Common myeloid progenitor, CD34-positive (primary cell): ENCODE measurements around the gene MAGI2.

ENCODE experiments used
- CTCF ChIA-PET: fragments of 350-600 bp; sonication (Branson Sonifier 250); formaldehyde crosslinking; loops from one replicate; lab custom pipeline; 2021; ENCODE audit warnings: antibody characterized with exemption; lab: Charles Lee
- POLR2A ChIA-PET: fragments of 350-600 bp; sonication (Branson Sonifier 250); formaldehyde crosslinking; loops from one replicate; lab custom pipeline; 2021; ENCODE audit warnings: antibody characterized with exemption; lab: Charles Lee
- DNase-seq, 3 donors: peaks; one replicate each; pipeline versions ENCODE4 v3.0.0 to v3.0.0-alpha.2; 2013
- H3K27ac ChIP-seq, 2 experiments: 1 replicate in 1 of 2; 2 replicates in 1 of 2; pipeline ENCODE4 v1.7.0; 2013; ENCODE audit warnings: inconsistent platforms in 2 of 2, low read length in 2 of 2, mild to moderate bottlenecking in 2 of 2, low read depth in 1 of 2, moderate library complexity in 1 of 2; ENCODE audit not compliant: severe bottlenecking in 2 of 2, insufficient read depth in 1 of 2, poor library complexity in 1 of 2
- H3K27me3 ChIP-seq, 5 experiments: replicated peaks in 2 of 5; 1 replicate in 3 of 5; 2 replicates in 2 of 5; pipeline versions ENCODE4 v1.6.1 to v1.7.0; 2013; ENCODE audit warnings: low read length in 4 of 5, mild to moderate bottlenecking in 2 of 5, moderate library complexity in 2 of 5, inconsistent platforms in 1 of 5; ENCODE audit not compliant: insufficient read depth in 5 of 5, control insufficient read depth in 4 of 5
- H3K36me3 ChIP-seq, 4 experiments: 1 replicate in 2 of 4; 2 replicates in 2 of 4; pipeline versions ENCODE4 v1.6.1 to v1.7.0; 2013; ENCODE audit warnings: low read length in 3 of 4, control low read depth in 1 of 4, mild to moderate bottlenecking in 1 of 4; ENCODE audit not compliant: control insufficient read depth in 4 of 4, insufficient read depth in 4 of 4
- H3K4me1 ChIP-seq, 4 experiments: 1 replicate in 3 of 4; 2 replicates in 1 of 4; pipeline versions ENCODE4 v1.6.1 to v1.7.1; 2013; ENCODE audit warnings: low read length in 3 of 4, mild to moderate bottlenecking in 3 of 4, control low read depth in 1 of 4, inconsistent platforms in 1 of 4, moderate library complexity in 1 of 4; ENCODE audit not compliant: control insufficient read depth in 4 of 4, insufficient read depth in 4 of 4; ENCODE audit errors: control extremely low read depth in 1 of 4
- H3K4me3 ChIP-seq, 7 experiments: 1 replicate in 4 of 7; 2 replicates in 3 of 7; pipeline versions ENCODE4 v1.5.1 to v1.7.0; 2013; ENCODE audit warnings: mild to moderate bottlenecking in 7 of 7, low read length in 6 of 7, moderate library complexity in 6 of 7, inconsistent platforms in 2 of 7, low read depth in 2 of 7, control low read depth in 1 of 7; ENCODE audit not compliant: insufficient read depth in 4 of 7, control insufficient read depth in 1 of 7; ENCODE audit errors: extremely low read depth in 1 of 7
- H3K9me3 ChIP-seq, 5 experiments: 1 replicate in 4 of 5; 2 replicates in 1 of 5; pipeline versions ENCODE4 v1.6.1 to v1.7.1; 2013; ENCODE audit warnings: low read length in 4 of 5, mild to moderate bottlenecking in 2 of 5, inconsistent platforms in 1 of 5, low read depth in 1 of 5, moderate library complexity in 1 of 5; ENCODE audit not compliant: control insufficient read depth in 4 of 5, insufficient read depth in 2 of 5; ENCODE audit errors: control extremely low read depth in 1 of 5
- WGBS: methylation state at CpG from one replicate; pipeline ENCODE4 v1.1.5; 2013; ENCODE audit not compliant: insufficient coverage; 5-methylcytosine and 5-hydroxymethylcytosine counted together

Gene MAGI2

GRCh38 chr7:78081888-78082287 is 1371.6 kb downstream of the MAGI2 start:
- Histone ChIP-seq H3K36me3 (no peaks in the 10 kb centered on the region), H3K4me3 (no peak overlapping the region), H3K27me3 (peaks cover 0 to 9% (median 0%) of the 10 kb centered on the region in 5 experiments), H3K27ac (no peak overlapping the region), H3K4me1 (no peaks in the 10 kb centered on the region), H3K9me3 (no peaks in the 10 kb centered on the region)
- WGBS: 92% methylated on average over 2 of the region's 4 CpGs
- CTCF ChIA-PET: no interaction called here
- POLR2A ChIA-PET: no interaction called here
- DNase-seq: no peak

GRCh38 chr7:78081344-78081743 is 1372.1 kb downstream of the MAGI2 start:
- ChIA-PET POLR2A (no interaction called here), CTCF (no interaction called here)
- 100% methylated on average over 1 of the region's 1 CpG for WGBS
- Histone ChIP-seq H3K36me3 (no peaks in the 10 kb centered on the region), H3K9me3 (no peaks in the 10 kb centered on the region), H3K4me3 (no peak overlapping the region), H3K27ac (no peak overlapping the region), H3K27me3 (peaks cover 0 to 9% (median 0%) of the 10 kb centered on the region in 5 experiments), H3K4me1 (no peaks in the 10 kb centered on the region)
- no peak for DNase-seq

GRCh38 chr7:78080811-78081210 is 1372.7 kb downstream of the MAGI2 start:
- Histone ChIP-seq H3K4me1 (no peaks in the 10 kb centered on the region), H3K36me3 (no peaks in the 10 kb centered on the region), H3K4me3 (no peak overlapping the region), H3K27ac (no peak overlapping the region), H3K9me3 (no peaks in the 10 kb centered on the region), H3K27me3 (peaks cover 0 to 9% (median 0%) of the 10 kb centered on the region in 5 experiments)
- no peak for DNase-seq
- ChIA-PET POLR2A (no interaction called here), CTCF (interaction anchor here (0.6 kb wide), 1 partner anchor 157 kb away, joined by 3 read pairs; no protein-coding TSS in a partner anchor)
- 98% methylated on average over 4 of the region's 4 CpGs for WGBS

- WGBS: 66% methylated on average over 2 of the region's 2 CpGs
- Histone ChIP-seq H3K36me3 (no peaks in the 10 kb centered on the region), H3K4me3 (no peak overlapping the region), H3K9me3 (no peaks in the 10 kb centered on the region), H3K27me3 (peaks cover 0 to 9% (median 0%) of the 10 kb centered on the region in 5 experiments), H3K27ac (no peak overlapping the region), H3K4me1 (no peaks in the 10 kb centered on the region)
- DNase-seq: no peak
- POLR2A ChIA-PET: no interaction called here
- CTCF ChIA-PET: interaction anchor here (0.6 kb wide), 2 partner anchors 10 to 157 kb away, joined by 3 read pairs; no protein-coding TSS in a partner anchor
Measured at GRCh38 chr7:78080241-78080640, 1373.2 kb downstream of the MAGI2 start.

- 100% methylated on average over 1 of the region's 3 CpGs for WGBS
- peaks cover 0 to 1% (median 0%) of the 10 kb centered on the region in 5 experiments for H3K27me3 ChIP-seq
- no peaks in the 10 kb centered on the region for H3K36me3 ChIP-seq
- H3K4me3 ChIP-seq: no peak overlapping the region
- no peak for DNase-seq
- no peaks in the 10 kb centered on the region for H3K9me3 ChIP-seq
- ChIA-PET POLR2A (no interaction called here), CTCF (no interaction called here)
- H3K4me1 ChIP-seq: no peaks in the 10 kb centered on the region
- H3K27ac ChIP-seq: no peak overlapping the region
Measured at GRCh38 chr7:78074713-78075112, 1378.8 kb downstream of the MAGI2 start.

- H3K27me3 ChIP-seq: no peaks in the 10 kb centered on the region
- POLR2A ChIA-PET: no interaction called here
- CTCF ChIA-PET: no interaction called here
- WGBS: 93% methylated on average over 7 of the region's 9 CpGs
- H3K9me3 ChIP-seq: no peaks in the 10 kb centered on the region
- no peaks in the 10 kb centered on the region for H3K36me3 ChIP-seq
- H3K4me1 ChIP-seq: no peaks in the 10 kb centered on the region
- H3K27ac ChIP-seq: no peak overlapping the region
- H3K4me3 ChIP-seq: no peak overlapping the region
- no peak for DNase-seq
Measured at GRCh38 chr7:78073609-78074382, 1379.7 kb downstream of the MAGI2 start.

- no peaks in the 10 kb centered on the region for H3K9me3 ChIP-seq
- ChIA-PET CTCF (no interaction called here), POLR2A (no interaction called here)
Measured at GRCh38 chr7:78072201-78072590, 1381.3 kb downstream of the MAGI2 start.

More at GRCh38 chr7:78072201-78072590, 1381.3 kb downstream of the MAGI2 start:
- no peaks in the 10 kb centered on the region for H3K36me3 ChIP-seq
- no peaks in the 10 kb centered on the region for H3K4me1 ChIP-seq
- no peak overlapping the region for H3K4me3 ChIP-seq
- no peaks in the 10 kb centered on the region for H3K27me3 ChIP-seq
- no peak for DNase-seq
- no peak overlapping the region for H3K27ac ChIP-seq
